ENCODE measurements around the gene GUCY2C. TPM values are rescaled to one million over a fixed set of nuclear protein-coding genes. Genes with fewer than 3 reads are reported as not detected.

The GUCY2C gene
- total RNA-seq, 1 experiment from 2014 or later = not detected

- no peak for DNase-seq (ENCODE audit: low spot score)
Observed at GRCh38 chr12:14621826-14622225, 74.6 kb downstream of the GUCY2C start.

- no peak for DNase-seq (ENCODE audit: low spot score)
Observed at GRCh38 chr12:14619741-14620501, 76.5 kb downstream of the GUCY2C start.

GRCh38 chr12:14618983-14619382, 77.4 kb downstream of the GUCY2C start:
- DNase-seq (ENCODE audit: low spot score) = no peak

- no peak for DNase-seq (ENCODE audit: low spot score)
Observed at GRCh38 chr12:14614704-14615121, 81.7 kb downstream of the GUCY2C start.

GRCh38 chr12:14613718-14614117, 82.7 kb downstream of the GUCY2C start:
- no peak for DNase-seq (ENCODE audit: low spot score)

GRCh38 chr12:14612898-14613445, 83.4 kb downstream of the GUCY2C start:
- no peak for DNase-seq (ENCODE audit: low spot score)

- no peak for DNase-seq (ENCODE audit: low spot score)
Observed at GRCh38 chr12:14612250-14612649, 84.1 kb downstream of the GUCY2C start.

- DNase-seq (ENCODE audit: low spot score) = no peak
Observed at GRCh38 chr12:14611640-14612203, 84.7 kb downstream of the GUCY2C start.

GRCh38 chr12:14607568-14607967, 88.8 kb downstream of the GUCY2C start:
- no peak for DNase-seq (ENCODE audit: low spot score)

GRCh38 chr12:14605401-14605989, 90.9 kb downstream of the GUCY2C start:
- no peak for DNase-seq (ENCODE audit: low spot score)

GRCh38 chr12:14601692-14602478, 94.5 kb downstream of the GUCY2C start:
- DNase-seq (ENCODE audit: low spot score) = no peak

GRCh38 chr12:14597480-14597879, 98.9 kb downstream of the GUCY2C start:
- DNase-seq (ENCODE audit: low spot score) = no peak

GRCh38 chr12:14591719-14592118, 104.7 kb downstream of the GUCY2C start:
- DNase-seq (ENCODE audit: low spot score) = no peak

GRCh38 chr12:14589169-14590004, 107.0 kb downstream of the GUCY2C start:
- no peak for DNase-seq (ENCODE audit: low spot score)

GRCh38 chr12:14588571-14588970, 107.8 kb downstream of the GUCY2C start:
- DNase-seq (ENCODE audit: low spot score) = no peak

GRCh38 chr12:14578646-14579045, 117.8 kb downstream of the GUCY2C start:
- DNase-seq (ENCODE audit: low spot score) = no peak

GRCh38 chr12:14577344-14577743, 119.1 kb downstream of the GUCY2C start:
- DNase-seq (ENCODE audit: low spot score) = no peak

GRCh38 chr12:14576896-14577295, 119.5 kb downstream of the GUCY2C start:
- no peak for DNase-seq (ENCODE audit: low spot score)

GRCh38 chr12:14575585-14575984, 120.8 kb downstream of the GUCY2C start:
- no peak for DNase-seq (ENCODE audit: low spot score)

GRCh38 chr12:14573118-14573517, 123.3 kb downstream of the GUCY2C start:
- DNase-seq (ENCODE audit: low spot score) = no peak

- DNase-seq (ENCODE audit: low spot score) = no peak
Observed at GRCh38 chr12:14572401-14572800, 124.0 kb downstream of the GUCY2C start.
